Measurements from ENCODE around the gene CGB8.
A peak's percentile ranks its signal among the peaks of the same experiment; 100 is the strongest.

The CGB8 gene

GRCh38 chr19:49071860-49072547 is 23.1 kb upstream of the CGB8 start:
- H3K4me3 ChIP-seq (replicated peaks; ENCODE audit: low read depth, low read length) = no peak overlapping the region
- no peak for DNase-seq (ENCODE audit: low read depth)
- no peak for TF ChIP-seq CTCF (IDR thresholded peaks at IDR 0.05; ENCODE audit: low read length, missing control alignments)

- DNase-seq (ENCODE audit: low read depth) = no peak
- no peak for TF ChIP-seq CTCF (IDR thresholded peaks at IDR 0.05; ENCODE audit: low read length, missing control alignments)
- H3K4me3 ChIP-seq (replicated peaks; ENCODE audit: low read depth, low read length) = no peak overlapping the region
Measured at GRCh38 chr19:49070416-49070815, 21.5 kb upstream of the CGB8 start.

GRCh38 chr19:49069026-49069425 is 20.1 kb upstream of the CGB8 start:
- TF ChIP-seq CTCF (IDR thresholded peaks at IDR 0.05; ENCODE audit: low read length, missing control alignments) = no peak
- H3K4me3 ChIP-seq (replicated peaks; ENCODE audit: low read depth, low read length) = no peak overlapping the region
- DNase-seq (ENCODE audit: low read depth) = no peak

GRCh38 chr19:49067554-49067953 is 18.6 kb upstream of the CGB8 start:
- H3K4me3 ChIP-seq (replicated peaks; ENCODE audit: low read depth, low read length) = no peak overlapping the region
- no peak for DNase-seq (ENCODE audit: low read depth)
- TF ChIP-seq CTCF (IDR thresholded peaks at IDR 0.05; ENCODE audit: low read length, missing control alignments) = no peak

- DNase-seq (ENCODE audit: low read depth) = no peak
- no peak for TF ChIP-seq CTCF (IDR thresholded peaks at IDR 0.05; ENCODE audit: low read length, missing control alignments)
- no peak overlapping the region for H3K4me3 ChIP-seq (replicated peaks; ENCODE audit: low read depth, low read length)
Measured at GRCh38 chr19:49065905-49066512, 17.1 kb upstream of the CGB8 start.

- no peak within 1 kb of the TSS for H3K4me3 ChIP-seq (replicated peaks; ENCODE audit: low read depth, low read length)
- DNase-seq (ENCODE audit: low read depth) = peak; percentile 21
- no peak for TF ChIP-seq CTCF (IDR thresholded peaks at IDR 0.05; ENCODE audit: low read length, missing control alignments)
Measured at GRCh38 chr19:49064768-49065611, 16.1 kb upstream of the CGB8 start, which contains the start of gene NTF4. NTF4 (minus strand) TSS chr19:49064818; CDS start chr19:49061997, 2,821 bp downstream.

Data from fibroblast of pulmonary artery (primary cell).